Calu3 (cell line): ENCODE measurements around the gene NRIP1. TPM values are rescaled to one million over a fixed set of nuclear protein-coding genes. Genes with fewer than 3 reads are reported as not detected.

ENCODE experiments used
- BruUV-seq: library from RNA; stranded (reverse); fragments of 400-500 nt; replicated peaks from 2 replicates; lab custom pipeline; 2021; lab: Mats Ljungman, UMichigan
- CTCF ChIA-PET: fragments of 300-600 bp; sonication (Branson Sonifier 250); formaldehyde crosslinking; loops from one replicate; lab custom pipeline; 2022; ENCODE audit warnings: antibody characterized with exemption; lab: Charles Lee
- DNase-seq: peaks from one replicate; pipeline ENCODE4 v3.0.0; 2022
- H3K27ac Mint-ChIP-seq: one replicate; pipeline ENCODE4 v1.8.0; 2022; ENCODE audit warnings: mixed read lengths; ENCODE audit not compliant: unreplicated experiment
- H3K27me3 Mint-ChIP-seq: one replicate; pipeline ENCODE4 v1.8.0; 2022; ENCODE audit warnings: mixed read lengths; ENCODE audit not compliant: unreplicated experiment
- H3K36me3 Mint-ChIP-seq: one replicate; pipeline ENCODE4 v1.8.0; 2022; ENCODE audit warnings: mild to moderate bottlenecking, moderate library complexity, mixed read lengths; ENCODE audit not compliant: insufficient read depth, unreplicated experiment
- H3K4me1 Mint-ChIP-seq: one replicate; pipeline ENCODE4 v1.8.0; 2022; ENCODE audit warnings: mild to moderate bottlenecking, low read depth, mixed read lengths; ENCODE audit not compliant: unreplicated experiment
- H3K4me3 Mint-ChIP-seq: one replicate; pipeline ENCODE4 v1.8.0; 2022; ENCODE audit warnings: mild to moderate bottlenecking, low read depth, moderate library complexity, mixed read lengths; ENCODE audit not compliant: unreplicated experiment
- H3K9me3 Mint-ChIP-seq: one replicate; pipeline ENCODE4 v1.8.0; 2022; ENCODE audit warnings: low read depth, mixed read lengths; ENCODE audit not compliant: unreplicated experiment
- CTCF ChIP-seq: fragments of 200-600 bp; IDR thresholded peaks from one replicate; pipeline ENCODE4 v1.8.0; 2022; ENCODE audit warnings: antibody characterized with exemption; ENCODE audit not compliant: unreplicated experiment
- intact Hi-C: fragments of 100-400 bp; cut with micrococcal nuclease; formaldehyde crosslinking; loops from one replicate; pipeline ENCODE4 v1.10.0; 2022; ENCODE audit not compliant: unreplicated experiment
- total RNA-seq: library from RNA; stranded (reverse); gene quantifications from 2 replicates; pipeline ENCODE4 v1.2.3, GENCODE V29; 2022

NRIP1 gene
- total RNA-seq, 1 experiment from 2014 or later, result 58.7 TPM

GRCh38 chr21:14987370-14988170 is 77.2 kb downstream of the NRIP1 start:
- TF ChIP-seq CTCF, result no peak
- peaks cover 45% of the 10 kb centered on the region for H3K4me1 Mint-ChIP-seq
- CTCF ChIA-PET, result no interaction called here
- no peak overlapping the region for H3K4me3 Mint-ChIP-seq
- H3K36me3 Mint-ChIP-seq, result peaks cover 31% of the 10 kb centered on the region
- BruUV-seq, result no TSS peak
- no peaks in the 10 kb centered on the region for H3K9me3 Mint-ChIP-seq
- H3K27ac Mint-ChIP-seq, result no peak overlapping the region
- DNase-seq, result no peak
- no peaks in the 10 kb centered on the region for H3K27me3 Mint-ChIP-seq
- intact Hi-C loops, result no loop called here

- Mint-ChIP-seq H3K27me3 (no peaks in the 10 kb centered on the region), H3K9me3 (no peaks in the 10 kb centered on the region), H3K36me3 (peaks cover 12% of the 10 kb centered on the region), H3K4me3 (no peak overlapping the region), H3K4me1 (peaks cover 28% of the 10 kb centered on the region), H3K27ac (no peak overlapping the region)
- intact Hi-C loops, result no loop called here
- BruUV-seq, result no TSS peak
- no peak for TF ChIP-seq CTCF
- DNase-seq, result no peak
- CTCF ChIA-PET, result no interaction called here
These were observed 79.5 kb downstream of the NRIP1 start for GRCh38 chr21:14985306-14985705.

- DNase-seq, result no peak
- H3K9me3 Mint-ChIP-seq, result no peaks in the 10 kb centered on the region
- intact Hi-C loops, result no loop called here
- BruUV-seq, result no TSS peak
- no peak overlapping the region for H3K4me3 Mint-ChIP-seq
- no peak for TF ChIP-seq CTCF
- H3K4me1 Mint-ChIP-seq, result peaks cover 15% of the 10 kb centered on the region
- CTCF ChIA-PET, result interaction anchor here (0.7 kb wide), 1 partner anchor 609 kb away, joined by 5 read pairs; no protein-coding TSS in a partner anchor
- no peak overlapping the region for H3K27ac Mint-ChIP-seq
- peaks cover 11% of the 10 kb centered on the region for H3K36me3 Mint-ChIP-seq
- no peaks in the 10 kb centered on the region for H3K27me3 Mint-ChIP-seq
These were observed 82.5 kb downstream of the NRIP1 start for GRCh38 chr21:14982336-14982735.

GRCh38 chr21:14981246-14981645 is 83.6 kb downstream of the NRIP1 start:
- Mint-ChIP-seq H3K4me1 (peaks cover 15% of the 10 kb centered on the region), H3K4me3 (no peak overlapping the region), H3K27me3 (no peaks in the 10 kb centered on the region), H3K36me3 (peaks cover 11% of the 10 kb centered on the region), H3K9me3 (no peaks in the 10 kb centered on the region), H3K27ac (no peak overlapping the region)
- intact Hi-C loops, result no loop called here
- no TSS peak for BruUV-seq
- TF ChIP-seq CTCF, result no peak
- no peak for DNase-seq
- CTCF ChIA-PET, result no interaction called here
